IPS-11a (cell line): ENCODE data around the gene UQCC5.

Experiments
- H3K4me3 ChIP-seq: one replicate; pipeline ENCODE4 v1.5.1; 2013; ENCODE audit warnings: low read depth, low read length, control low read depth

The UQCC5 gene

GRCh38 chr3:52532838-52533622, 3.4 kb upstream of the UQCC5 start:
- peak overlapping the region; percentile 63 for H3K4me3 ChIP-seq

GRCh38 chr3:52533623-52534280, 2.7 kb upstream of the UQCC5 start, which contains the start of gene NT5DC2:
TSS of gene NT5DC2 (minus strand) at chr3:52533857. CDS start at chr3:52533737, 120 bp downstream.
- H3K4me3 ChIP-seq: peak within 1 kb of the TSS; percentile 63

DNA sequence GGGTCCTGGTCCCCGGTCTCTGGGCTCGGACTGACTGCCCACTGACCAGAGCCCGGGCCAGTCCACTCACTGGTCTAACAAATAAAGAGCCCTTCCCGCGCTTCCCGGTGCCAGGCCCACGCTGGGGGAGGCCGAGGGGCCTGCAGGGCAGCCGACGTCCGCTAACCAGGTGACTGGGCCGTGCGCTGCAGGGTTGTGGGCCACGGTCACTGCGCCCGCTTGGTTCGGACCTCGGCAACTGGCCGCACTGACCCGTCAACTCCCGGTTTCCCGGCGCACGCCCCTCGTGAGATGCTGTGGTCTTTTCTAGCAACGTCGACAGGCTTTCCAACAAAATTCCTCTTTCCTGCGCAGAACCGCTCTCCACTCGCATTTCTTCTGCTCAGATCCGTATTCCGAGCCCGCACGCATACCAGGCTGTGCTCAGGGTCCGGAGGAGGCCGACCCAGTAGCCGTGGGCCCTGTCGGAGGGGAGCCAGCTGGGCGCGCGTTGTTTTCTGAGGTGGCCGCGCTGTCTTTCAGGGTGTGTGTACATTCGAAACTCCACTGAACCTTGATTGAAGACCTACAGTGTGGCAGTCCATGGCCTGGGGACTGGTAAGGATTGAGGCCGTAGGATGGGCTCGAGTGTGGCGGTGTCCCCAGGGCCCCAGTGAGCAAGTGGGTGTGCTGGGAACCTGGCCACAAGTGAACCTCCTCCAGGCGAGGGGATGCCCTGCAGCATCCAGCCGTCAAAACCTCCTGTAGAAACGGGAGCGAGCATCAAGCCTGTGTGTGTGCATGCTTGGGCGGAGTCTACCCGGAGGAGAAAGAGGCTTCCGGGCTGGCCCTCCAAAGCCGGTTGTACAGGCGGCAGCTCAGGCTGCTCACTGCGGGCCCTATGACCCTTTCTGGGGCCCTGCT, 1.9 kb upstream of the UQCC5 start:
- peak overlapping the region; percentile 47 for H3K4me3 ChIP-seq

GRCh38 chr3:52535411-52536111, 844 bp upstream of the UQCC5 start:
- no peak overlapping the region for H3K4me3 ChIP-seq

DNA sequence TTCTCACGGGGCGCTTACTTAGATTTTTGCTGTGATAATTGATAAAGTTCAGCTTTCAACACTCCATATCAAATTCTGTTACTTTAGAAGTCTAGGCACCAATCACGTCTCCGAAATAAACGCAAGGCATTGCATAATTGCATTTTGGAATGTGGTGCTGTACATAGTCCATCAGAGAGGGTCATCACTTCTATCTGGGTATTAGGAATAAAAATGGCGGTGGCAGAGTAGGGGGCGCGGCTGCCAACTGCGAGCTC, 365 bp upstream of the UQCC5 start:
- no peak overlapping the region for H3K4me3 ChIP-seq

DNA sequence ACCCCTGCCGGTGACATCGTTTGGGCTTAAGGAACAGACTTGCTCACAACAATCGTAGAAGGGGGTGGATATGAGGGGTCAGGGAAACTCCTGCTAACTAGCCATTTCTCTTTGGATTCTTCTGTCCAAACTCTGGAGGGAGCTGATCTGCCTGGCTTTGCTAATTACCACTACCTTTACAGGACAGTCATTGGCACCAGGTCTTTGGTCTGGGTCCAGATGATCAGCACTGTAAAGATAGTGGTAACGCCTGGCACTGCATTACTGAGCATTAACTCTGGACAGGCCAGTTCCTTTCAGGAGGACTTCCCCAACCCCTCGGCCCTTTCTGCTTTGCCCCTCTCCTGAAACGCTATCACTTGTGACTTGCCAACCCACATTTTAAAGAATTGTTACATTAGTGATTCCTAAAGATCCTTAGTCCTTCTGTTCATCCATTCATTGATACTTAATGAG, 788 bp downstream of the UQCC5 start:
- H3K4me3 ChIP-seq: peak overlapping the region; percentile 94

DNA sequence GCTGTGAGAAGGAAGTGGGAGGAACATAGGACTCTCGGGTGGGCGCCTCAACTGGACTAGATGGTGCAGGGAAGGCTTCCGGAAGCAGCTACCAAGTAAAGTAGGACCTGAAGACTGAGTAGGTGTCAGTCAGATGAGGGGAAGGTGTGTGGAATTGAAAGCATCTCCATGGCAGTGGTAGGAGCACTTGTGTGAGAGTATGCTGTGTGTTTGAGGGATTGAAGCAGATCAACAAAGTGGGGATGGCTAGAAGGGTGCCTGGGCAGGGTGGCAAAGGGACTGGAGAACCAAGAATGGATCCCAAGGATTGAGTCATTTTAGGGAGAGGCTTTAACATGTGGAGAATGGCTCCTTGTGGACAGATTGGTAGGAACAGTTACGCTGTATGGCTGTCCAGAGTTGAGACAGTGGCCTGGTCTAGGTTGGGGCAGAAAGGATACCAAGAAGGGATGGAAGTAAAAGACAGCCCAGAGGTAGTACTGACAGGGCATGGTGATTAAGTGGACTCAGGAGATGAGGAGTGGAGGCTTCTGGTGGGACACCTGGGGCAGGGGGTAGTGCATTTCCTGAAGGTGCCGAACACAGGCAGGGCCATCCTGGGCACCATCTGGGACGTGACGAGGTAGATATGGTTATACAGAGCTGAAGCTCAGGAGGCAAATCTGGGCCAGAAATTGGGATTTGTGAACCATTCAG, 1.5 kb downstream of the UQCC5 start:
- H3K4me3 ChIP-seq: peak overlapping the region; percentile 94

DNA sequence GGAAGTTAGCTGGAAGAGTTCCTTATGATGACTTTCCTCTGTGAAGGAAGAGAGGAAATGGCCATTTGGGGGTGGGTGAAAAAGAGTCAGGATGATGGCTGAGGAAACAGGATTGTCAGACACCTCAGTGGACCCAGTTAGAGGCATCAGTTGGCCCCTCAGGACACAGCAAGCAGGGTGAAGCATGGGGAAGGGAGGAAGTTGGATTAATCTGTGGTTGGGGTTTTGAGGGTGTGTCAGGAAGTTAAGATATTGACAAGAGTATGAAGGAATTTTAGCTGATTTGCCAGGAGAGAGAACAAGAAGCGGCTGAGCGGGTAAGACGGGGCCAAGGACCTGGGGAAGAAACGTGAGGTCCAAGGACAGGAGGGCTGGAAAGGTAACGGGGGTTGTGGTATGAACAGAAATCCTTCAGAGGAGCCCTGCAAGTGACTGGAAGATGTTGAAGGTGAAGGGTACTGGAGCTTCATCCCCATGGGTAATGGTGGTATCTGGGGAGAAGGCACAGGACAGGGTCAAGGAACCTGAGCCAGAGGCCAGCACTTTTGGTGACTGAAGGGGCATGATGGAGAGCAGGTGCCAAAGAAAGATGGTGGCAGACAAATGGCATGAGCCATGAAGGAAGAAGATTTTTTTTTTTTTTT, 2.7 kb downstream of the UQCC5 start:
- H3K4me3 ChIP-seq: no peak overlapping the region

DNA sequence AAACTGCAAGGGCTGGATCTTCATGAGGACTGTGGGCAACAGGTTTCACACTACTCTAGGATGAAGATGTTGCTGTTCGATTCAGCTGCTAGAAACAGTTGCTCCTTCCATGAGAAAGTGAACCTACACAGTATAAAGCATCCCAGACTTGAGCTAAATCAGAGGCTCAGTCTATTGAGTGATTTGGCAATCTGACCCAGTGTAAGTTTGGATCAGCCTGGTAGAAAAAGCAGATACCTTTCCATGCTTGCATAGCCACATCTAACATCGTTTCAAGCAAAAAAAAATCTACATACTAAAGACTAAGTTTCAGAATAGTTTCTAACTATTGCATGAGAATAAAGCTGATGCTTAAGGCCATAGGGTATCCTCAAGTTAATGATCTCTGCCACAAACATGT, 4.6 kb downstream of the UQCC5 start:
- no peak overlapping the region for H3K4me3 ChIP-seq

- H3K4me3 ChIP-seq: no peak overlapping the region
Observed at GRCh38 chr3:52544937-52545336, 8.5 kb downstream of the UQCC5 start.

- H3K4me3 ChIP-seq: no peak overlapping the region
Observed at GRCh38 chr3:52546111-52546901, 9.9 kb downstream of the UQCC5 start.

DNA sequence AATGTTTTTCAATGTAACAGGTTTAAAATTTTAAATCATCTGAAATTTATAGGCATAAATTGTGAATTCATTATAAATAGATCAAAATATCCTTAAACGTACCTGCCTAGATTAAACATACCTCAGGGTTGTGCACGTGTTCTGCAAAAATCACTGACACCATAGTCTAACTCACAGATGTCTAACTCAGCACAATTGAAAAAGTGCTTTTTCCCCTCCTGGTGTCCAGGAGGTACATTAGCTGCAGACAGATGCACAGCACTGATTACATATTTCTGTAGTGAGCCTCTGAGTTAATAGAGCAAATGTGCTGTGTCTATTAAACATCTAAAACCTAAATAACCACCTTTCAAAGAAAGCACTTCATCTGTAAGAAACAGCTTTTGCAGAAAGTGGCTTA, 10.7 kb downstream of the UQCC5 start:
- H3K4me3 ChIP-seq: no peak overlapping the region

DNA sequence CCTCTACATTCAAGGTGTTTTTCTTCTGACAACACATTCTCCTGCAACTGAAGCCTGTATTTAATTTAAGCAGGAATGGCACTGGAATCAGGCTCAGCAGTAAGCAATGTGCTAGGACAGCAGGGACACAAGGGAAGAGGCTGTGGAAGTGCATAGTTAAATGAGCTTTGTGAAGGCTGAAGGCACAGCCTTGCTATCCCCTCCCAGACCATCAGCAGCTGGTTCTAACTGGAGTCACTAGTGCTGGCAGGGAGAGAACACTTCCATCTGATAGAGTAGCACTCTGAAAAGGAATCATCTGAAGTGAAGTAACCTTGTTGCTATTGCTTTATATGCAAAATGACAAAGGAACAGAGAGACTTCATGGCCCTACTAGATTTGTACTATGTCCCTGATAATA, 14.7 kb downstream of the UQCC5 start:
- H3K4me3 ChIP-seq: no peak overlapping the region

DNA sequence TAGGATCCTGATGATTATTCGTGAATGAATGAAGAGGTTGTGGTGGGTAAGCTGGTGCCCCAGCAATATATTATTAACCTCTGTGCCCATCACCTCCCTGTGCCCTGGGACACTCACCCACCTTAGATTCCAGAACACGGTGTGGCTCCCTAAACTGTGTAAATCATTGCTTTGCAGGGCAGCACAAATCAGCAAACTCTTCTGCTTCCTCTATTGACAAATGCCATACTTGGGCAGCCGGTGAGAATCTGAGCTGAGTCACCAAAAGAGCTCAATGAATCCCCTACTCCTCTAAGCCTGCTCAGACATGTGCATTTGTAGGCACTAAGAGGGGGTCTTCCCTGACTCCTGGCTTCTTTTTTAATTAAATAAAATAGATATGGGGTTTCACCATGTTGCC, 15.7 kb downstream of the UQCC5 start:
- no peak overlapping the region for H3K4me3 ChIP-seq

- no peak overlapping the region for H3K4me3 ChIP-seq
Observed at GRCh38 chr3:52554026-52554755, 17.8 kb downstream of the UQCC5 start.

DNA sequence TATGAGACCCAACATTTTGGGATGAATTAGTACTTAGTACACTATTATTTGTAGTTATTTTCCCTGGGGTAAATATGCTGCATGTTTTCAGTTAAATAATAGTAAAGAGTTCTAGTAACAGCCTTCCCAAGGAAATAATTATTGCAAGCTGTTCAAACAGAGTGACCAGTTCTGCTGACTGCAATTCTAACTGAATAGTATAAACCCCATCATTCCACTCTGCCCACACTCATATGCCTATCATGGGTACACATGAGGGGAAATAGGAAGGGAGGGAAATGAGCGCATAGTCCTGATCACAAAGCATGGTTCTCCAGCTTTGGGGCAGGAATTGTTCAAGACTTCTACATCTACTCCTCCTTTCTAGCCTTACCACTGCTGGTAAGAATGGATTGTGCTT, 18.7 kb downstream of the UQCC5 start:
- H3K4me3 ChIP-seq: no peak overlapping the region

DNA sequence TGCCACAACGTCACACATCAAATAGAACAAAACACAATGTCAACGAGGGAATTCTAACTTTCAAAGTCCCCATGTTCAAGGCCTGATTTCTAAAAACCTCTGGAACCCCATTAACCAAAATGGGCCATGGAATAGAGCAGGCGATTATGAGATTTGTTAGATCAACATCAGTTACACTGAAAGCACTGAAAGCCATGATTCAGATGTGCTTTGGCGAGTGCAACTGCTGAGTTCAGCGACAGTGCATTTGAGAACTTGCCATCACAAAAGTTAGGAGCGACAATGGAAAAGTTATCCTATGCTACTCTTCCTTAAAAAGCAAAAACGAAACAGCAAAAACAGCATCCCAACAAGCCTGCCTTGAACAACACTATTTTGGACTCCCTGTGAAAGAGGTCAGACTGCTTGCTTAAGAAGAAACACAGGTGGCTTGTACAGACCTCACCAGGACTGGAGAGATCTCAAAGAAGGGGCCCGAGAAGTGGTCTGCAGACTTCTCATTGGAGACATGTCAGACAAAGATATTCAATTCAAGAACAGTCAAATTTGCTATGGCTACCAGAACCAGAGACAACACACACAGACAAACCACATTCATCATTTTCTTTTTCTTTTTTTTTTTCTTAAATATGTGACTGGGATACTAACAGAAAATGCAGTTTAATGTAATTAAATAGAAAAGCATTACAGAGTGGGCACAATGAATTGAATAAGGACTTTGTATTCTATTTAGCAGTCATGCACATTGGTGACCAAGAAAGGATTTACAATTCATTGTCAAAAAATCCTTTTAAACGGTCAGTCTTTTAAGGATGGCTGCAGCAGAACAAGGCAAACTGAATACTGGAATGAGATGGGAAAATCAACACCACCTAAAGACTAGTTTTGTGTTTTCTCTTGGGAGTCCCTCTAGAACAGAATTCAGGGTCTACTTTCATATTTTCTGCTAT, 20.9 kb downstream of the UQCC5 start:
- H3K4me3 ChIP-seq: no peak overlapping the region
